T-helper 1 cell (primary cell): Measurements from ENCODE around the gene KNG1.

Experiments used
- DNase-seq, 5 donors: peaks; one replicate each; pipeline ENCODE4 v3.0.0-alpha.2; 2012 to 2020

KNG1 gene

DNA sequence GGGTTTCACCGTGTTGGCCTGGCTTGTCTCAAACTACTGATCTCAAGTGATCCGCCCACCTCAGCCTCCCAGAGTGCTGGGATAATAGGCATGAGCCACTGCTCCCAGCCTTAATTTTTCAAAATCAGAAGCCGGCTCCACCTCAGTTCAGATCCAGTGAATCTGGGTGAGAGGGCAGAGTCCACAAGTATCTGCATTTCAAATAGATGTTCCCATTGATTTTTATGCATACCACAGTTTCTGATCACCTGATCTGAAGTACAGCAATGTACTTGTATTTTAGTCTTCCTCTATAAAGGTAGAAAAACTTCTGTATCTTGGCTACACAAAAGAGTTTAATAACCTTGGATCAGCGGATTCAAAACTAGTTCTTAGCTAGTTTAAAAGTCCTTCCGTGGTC lies 62.0 kb downstream of the KNG1 start:
- DNase-seq, result no peak

DNA sequence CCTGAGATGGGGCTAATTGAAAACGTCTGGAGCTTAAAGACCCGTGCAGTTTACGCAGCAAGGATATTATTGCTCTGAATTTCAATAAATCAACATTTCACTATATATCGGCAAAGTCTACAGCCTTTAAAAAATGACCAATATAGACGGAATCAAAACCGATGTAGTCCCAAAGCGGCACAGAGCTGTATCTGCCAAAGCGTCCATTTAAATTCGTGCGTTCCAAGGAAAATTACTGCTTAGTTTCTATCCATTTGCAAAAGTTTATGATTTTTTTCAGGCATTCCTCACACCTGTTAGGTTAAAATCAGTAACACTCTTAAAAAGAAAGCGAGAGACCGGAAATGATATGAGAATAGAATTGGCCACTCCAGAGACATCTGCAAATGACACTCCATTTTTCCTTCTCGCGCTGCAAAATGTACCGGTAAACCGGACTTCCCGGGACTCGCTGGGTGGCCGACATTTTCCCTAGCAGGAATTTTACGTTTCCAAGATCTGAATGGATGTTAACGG lies 65.4 kb downstream of the KNG1 start:
- no peak for DNase-seq

DNA sequence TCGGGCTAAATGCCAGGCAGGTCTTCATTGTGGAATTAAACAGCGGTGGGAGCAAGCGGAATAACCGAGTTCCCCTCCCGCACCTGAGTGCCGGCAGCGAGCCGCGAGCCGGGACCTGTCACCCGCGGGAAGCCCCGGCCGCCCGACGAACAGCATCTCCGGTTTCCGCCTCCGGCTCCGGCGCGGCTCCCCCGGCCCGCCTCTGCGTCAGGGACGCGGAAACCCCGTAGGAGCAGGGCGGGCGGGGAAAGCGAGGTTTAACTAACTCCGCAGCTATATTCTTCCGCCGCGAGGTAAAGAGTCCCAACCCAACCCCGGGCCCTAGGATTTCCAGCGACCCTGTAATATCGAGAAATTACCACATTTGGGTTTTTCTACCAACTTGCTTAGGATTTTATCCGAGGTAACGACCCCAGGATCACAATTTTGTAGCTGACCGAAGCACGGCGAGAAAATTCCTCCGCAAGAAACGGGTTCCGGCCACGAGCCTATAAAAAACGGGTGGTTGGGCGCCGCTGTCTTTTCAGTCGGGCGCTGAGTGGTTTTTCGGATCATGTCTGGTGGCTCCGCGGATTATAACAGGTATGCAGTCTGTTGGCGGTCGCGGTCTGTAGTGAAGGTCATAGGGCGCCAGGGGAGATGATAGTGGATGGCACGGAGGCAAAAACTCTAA lies 66.0 kb downstream of the KNG1 start, which contains the start of gene EIF4A2:
Gene EIF4A2, plus strand, starts transcription at position 520 of the 673 bp plus-strand sequence. Its CDS starts 34 bp downstream, at position 554.
- peak; percentile 81 to 93 (median 89) for DNase-seq

DNA sequence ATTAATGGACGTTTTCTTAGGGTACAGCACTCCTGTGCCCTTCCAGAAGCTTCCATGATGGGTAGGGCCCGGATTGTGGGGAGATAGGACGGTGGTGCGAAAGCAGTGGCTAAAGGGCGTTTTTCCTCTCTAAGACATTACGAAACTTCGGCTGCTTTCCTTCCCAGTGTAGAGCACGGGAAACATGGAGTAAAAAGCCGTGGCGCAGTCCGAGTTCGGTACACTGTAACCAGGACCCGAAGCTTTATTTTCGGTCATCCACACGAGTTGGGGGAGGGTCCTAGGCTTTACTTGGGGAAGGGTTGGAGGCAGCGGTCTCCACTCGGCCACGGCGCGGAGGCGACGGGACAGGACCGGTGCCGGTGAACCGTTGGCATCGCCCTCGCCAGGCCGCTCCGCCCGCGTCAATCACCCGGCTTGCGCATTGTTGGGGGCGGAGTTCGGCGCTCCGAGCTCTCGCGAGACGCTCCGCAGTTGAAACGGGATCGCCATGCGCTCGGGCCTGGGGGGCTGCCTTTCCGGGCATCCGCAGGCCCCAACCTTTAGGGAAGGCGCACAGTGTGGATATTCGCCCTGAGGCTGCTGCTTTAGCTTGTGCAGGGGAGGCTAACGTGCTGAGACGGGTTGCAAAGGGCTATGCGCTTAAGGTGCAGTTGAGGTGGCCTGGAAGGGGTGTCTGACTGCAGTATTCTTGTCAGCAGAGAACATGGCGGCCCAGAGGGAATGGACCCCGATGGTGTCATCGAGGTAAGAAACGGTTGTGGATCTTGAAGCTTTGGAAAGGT lies 66.8 kb downstream of the KNG1 start:
- peak; percentile 63 to 85 (median 77) for DNase-seq

DNA sequence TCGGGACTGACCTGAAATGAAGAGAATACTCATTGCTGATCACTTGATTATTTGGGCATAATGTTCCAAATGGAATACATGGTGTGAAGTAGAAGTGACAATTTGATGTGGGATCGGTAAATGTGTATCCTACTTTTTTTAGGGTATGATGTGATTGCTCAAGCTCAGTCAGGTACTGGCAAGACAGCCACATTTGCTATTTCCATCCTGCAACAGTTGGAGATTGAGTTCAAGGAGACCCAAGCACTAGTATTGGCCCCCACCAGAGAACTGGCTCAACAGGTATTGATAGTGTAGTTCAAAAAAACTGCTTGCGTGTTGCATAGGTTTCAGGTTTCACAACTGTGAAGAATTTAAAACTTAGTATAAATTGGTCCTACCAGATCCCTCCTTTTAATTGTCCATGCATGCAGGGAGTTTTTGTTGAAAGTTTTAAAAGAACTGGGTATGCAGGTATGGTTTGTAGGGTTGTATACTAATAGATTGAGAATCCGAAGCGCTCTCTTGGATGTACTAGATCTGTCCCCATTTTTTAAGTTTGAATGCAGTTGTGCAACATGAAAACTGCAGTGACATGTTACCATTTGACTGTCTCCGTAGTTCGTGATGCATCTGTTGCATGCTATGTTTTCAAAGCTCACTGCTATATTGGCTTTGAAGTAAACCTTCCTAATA lies 67.8 kb downstream of the KNG1 start:
- DNase-seq, result peak in 1 of 5 donors; percentile 9

DNA sequence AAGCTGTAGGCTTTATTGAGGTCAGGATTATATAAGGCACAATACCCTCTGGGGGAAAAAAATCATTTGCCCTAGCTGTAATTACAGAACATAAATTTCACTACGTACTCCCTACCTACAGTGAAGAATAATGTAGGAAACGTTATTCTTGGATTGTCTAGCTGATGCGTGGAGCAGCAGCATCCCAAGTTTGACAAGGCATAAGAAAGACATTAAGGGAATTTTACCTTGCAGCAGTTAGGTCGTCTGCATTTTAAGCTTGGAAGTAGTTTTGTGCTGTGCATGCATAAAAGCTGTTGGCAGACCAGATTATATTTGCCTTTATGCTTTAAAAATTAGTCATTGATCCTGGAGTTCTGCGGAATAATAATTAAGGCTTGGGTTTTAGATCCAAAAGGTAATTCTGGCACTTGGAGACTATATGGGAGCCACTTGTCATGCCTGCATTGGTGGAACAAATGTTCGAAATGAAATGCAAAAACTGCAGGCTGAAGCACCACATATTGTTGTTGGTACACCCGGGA lies 68.4 kb downstream of the KNG1 start:
- no peak for DNase-seq

DNA sequence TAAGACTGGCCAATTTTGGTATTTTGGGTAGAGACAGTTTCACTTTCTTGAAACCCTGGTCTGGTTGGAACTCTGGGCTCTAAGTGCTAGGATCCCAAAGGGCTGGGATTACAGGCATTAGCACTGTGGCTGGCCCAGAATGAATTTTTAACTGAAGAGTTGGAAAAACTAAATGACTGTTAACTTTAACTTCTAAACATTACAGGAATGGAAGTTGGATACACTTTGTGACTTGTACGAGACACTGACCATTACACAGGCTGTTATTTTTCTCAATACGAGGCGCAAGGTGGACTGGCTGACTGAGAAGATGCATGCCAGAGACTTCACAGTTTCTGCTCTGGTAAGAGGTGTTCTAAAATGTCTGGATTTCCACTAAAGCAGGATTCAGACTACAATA lies 69.8 kb downstream of the KNG1 start:
- DNase-seq, result no peak

DNA sequence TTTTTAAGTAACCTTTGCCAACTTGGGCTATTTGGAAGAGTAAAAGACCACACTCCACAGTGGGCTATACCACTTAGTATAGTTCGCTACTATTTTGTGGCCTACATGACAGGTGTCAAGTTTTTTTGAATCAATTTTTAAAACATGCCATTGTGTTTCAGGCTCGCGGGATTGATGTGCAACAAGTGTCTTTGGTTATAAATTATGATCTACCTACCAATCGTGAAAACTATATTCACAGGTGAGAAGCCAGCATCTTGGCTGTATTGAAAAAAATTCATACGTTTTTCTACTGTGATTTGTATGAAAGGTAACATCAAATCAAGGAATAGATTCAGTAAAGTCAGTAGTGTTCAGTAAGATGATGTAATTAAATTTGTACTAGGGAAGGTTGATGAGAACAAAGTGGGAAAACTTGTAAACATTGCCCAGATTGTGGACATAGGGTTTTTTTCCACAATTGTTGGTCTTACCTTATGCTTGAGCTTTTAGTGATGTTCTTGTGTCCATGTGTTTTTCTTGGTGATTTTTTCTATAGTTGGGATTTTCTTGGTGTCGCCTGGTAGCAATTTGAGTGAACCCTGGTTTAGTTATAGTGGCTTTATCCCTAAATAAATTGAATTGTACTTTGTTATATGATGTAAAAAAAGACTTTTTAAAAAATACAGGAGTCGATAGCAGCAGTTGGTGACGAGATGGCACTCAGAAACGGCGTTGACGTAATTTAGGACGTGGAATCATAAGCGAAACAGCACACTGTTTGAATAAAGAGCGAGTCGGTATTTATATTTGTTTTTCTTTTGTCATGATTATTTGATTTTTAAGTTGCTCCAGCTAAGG lies 70.7 kb downstream of the KNG1 start:
- no peak for DNase-seq

DNA sequence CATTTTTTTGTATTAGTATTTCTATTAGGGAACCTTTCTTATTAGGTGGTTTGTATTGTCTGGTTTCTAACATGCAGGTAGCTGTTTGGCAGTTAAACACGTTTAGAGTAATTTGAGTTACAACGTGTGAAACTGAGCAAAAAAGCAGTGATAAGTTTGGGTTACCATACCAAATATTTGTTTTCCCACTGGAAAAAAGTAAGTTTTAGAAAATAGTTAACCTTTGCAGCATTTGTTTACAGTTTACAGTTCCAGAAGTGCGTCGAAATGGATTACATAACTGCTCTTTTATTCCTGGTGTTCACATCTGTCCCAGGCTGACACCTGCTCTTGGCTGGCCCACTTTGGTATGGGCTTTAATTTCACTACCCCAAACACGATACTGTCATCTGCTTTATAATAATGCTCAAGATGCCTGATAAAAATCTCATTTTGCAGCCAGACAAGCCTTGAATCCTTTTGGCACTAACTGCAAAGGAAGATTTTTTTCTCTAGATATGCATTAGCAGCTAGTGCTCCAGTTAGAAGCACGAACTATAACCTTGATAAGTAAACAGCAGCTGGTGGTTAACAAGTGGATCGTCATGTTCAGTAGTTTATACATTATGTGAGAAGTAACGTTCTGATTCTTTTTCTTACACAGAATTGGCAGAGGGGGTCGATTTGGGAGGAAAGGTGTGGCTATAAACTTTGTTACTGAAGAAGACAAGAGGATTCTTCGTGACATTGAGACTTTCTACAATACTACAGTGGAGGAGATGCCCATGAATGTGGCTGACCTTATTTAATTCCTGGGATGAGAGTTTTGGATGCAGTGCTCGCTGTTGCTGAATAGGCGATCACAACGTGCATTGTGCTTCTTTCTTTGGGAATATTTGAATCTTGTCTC lies 71.6 kb downstream of the KNG1 start:
- peak in 1 of 5 donors; percentile 14 for DNase-seq

DNA sequence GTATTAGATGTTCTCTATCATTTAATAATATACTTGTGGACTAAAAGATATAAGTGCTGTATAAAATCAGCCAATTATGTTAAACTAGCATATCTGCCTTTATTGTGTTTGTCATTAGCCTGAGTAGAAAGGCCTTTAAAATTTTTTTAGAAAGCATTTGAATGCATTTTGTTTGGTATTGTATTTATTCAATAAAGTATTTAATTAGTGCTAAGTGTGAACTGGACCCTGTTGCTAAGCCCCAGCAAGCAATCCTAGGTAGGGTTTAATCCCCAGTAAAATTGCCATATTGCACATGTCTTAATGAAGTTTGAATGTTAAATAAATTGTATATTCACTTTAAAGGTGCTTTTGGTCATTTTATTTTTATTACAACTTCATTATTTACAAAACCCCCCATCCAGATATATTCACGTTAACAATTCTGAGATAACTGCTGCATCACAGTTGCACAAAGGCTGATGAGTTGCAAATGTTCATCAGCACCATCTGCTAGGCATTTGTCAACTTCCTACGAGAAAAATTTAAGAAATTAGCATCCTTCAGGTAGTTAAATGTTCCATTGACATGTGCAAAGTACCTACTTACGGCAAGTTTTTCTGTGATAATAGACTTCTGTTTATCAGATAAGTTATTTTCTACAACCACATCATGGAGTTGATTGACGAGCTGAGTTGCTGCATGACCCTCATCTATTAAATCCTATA lies 72.5 kb downstream of the KNG1 start:
- DNase-seq, result peak in 1 of 5 donors; percentile 6

DNA sequence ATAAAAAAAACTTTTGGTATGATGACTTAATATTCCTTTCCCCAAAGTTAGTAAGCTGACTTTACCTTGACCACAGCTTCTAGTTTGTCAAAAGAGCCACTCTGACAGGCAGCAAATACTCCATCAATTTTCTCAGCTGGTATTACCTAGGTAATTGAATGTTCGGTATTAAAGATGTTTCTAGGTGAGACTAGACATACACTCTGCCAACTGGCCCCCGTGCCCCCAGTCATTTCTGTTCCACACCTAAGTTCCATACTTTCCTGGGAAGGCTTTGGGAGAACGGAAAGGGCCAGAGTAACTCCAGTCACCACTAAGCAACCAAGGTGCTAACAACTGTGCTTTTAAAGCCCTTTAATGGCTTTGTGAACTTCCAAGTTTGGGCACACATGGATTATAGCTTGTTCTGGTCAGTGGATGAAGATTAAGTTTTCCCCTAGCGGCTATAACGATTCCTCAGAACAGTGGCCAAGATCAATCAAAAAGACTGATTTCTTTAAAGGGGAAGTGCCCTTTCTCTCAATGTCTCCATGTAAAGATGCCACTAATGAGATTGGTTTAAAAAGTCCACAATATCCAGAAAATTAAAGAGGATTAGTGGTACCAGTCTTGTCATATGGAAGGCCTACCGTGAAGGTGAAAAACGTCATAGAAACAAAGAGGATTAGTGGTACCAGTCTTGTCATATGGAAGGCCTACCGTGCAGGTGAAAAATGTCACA lies 73.3 kb downstream of the KNG1 start:
- DNase-seq, result peak in 1 of 5 donors; percentile 6
